Measurements from ENCODE around the gene PLAAT3.

- TF ChIP-seq POLR2A (IDR thresholded peaks at IDR 0.05; ENCODE audit: low read length) (no peak), GATA1 (IDR thresholded peaks at IDR 0.05; ENCODE audit: low read depth, low read length) (no peak)
Observed at GRCh38 chr11:63603180-63603518, 11.1 kb downstream of the PLAAT3 start.

Measured in erythroblast (primary cell).